ENCODE results near the gene MMRN1.

DNA sequence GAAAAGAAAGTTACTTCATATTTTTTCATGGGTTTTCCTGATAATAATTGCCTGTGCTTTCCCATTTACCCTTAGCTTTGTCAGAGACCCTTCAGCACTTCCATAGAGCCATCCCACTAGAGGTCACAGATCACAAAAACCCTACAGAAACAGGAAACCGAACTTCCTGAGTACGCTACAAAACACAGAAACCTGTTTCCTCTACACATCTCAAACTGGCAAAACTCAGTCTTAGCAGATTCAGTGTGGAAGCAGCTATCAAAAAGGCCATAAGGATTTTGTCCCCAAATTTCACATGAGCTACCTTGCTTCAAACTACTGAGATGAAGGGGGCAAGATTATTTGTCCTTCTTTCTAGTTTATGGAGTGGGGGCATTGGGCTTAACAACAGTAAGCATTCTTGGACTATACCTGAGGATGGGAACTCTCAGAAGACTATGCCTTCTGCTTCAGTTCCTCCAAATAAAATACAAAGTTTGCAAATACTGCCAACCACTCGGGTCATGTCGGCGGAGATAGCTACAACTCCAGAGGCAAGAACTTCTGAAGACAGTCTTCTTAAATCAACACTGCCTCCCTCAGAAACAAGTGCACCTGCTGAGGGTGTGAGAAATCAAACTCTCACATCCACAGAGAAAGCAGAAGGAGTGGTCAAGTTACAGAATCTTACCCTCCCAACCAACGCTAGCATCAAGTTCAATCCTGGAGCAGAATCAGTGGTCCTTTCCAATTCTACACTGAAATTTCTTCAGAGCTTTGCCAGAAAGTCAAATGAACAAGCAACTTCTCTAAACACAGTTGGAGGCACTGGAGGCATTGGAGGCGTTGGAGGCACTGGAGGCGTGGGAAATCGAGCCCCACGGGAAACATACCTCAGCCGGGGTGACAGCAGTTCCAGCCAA, at the start of gene MMRN1:
- no peak for TF ChIP-seq EZH2phosphoT487 (IDR thresholded peaks at IDR 0.05; ENCODE audit: borderline replicate concordance, low read length)
- TF ChIP-seq, protein P1, sequence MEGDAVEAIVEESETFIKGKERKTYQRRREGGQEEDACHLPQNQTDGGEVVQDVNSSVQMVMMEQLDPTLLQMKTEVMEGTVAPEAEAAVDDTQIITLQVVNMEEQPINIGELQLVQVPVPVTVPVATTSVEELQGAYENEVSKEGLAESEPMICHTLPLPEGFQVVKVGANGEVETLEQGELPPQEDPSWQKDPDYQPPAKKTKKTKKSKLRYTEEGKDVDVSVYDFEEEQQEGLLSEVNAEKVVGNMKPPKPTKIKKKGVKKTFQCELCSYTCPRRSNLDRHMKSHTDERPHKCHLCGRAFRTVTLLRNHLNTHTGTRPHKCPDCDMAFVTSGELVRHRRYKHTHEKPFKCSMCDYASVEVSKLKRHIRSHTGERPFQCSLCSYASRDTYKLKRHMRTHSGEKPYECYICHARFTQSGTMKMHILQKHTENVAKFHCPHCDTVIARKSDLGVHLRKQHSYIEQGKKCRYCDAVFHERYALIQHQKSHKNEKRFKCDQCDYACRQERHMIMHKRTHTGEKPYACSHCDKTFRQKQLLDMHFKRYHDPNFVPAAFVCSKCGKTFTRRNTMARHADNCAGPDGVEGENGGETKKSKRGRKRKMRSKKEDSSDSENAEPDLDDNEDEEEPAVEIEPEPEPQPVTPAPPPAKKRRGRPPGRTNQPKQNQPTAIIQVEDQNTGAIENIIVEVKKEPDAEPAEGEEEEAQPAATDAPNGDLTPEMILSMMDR (IDR thresholded peaks at IDR 0.05; ENCODE audit: low read depth, low read length, poor library complexity, severe bottlenecking): no peak

Data from DOHH2 (cell line).